HepG2 (cell line): ENCODE data around the gene CFAP70. TPM values are rescaled to one million over a fixed set of nuclear protein-coding genes. Genes with fewer than 3 reads are reported as not detected.

Source experiments
- AHR ChIP-seq: IDR thresholded peaks from 2 replicates; pipeline ENCODE4 v1.6.1; 2018; ENCODE audit warnings: missing genetic modification reagents, missing compliant biosample characterization
- AKAP8 ChIP-seq: sonication (generic); formaldehyde crosslinking; IDR thresholded peaks from 2 replicates; pipeline ENCODE4 v1.5.1; 2020; ENCODE audit warnings: mild to moderate bottlenecking, missing genetic modification reagents
- HDAC1 ChIP-seq: sonication (generic); formaldehyde crosslinking; IDR thresholded peaks from 2 replicates; pipeline ENCODE4 v1.5.1; 2020; ENCODE audit warnings: mild to moderate bottlenecking, missing genetic modification reagents
- ISL2 ChIP-seq: sonication (generic); formaldehyde crosslinking; IDR thresholded peaks from 2 replicates; pipeline ENCODE4 v1.5.0; 2020; ENCODE audit warnings: missing genetic modification reagents
- KLF12 ChIP-seq: sonication (generic); formaldehyde crosslinking; IDR thresholded peaks from 2 replicates; pipeline ENCODE4 v1.4.0; 2020; ENCODE audit warnings: missing genetic modification reagents, borderline replicate concordance
- PLRG1 ChIP-seq: fragments of 450-650 bp; conservative IDR thresholded peaks from 2 replicates; pipeline ENCODE4 v1.6.1; 2016
- POGZ ChIP-seq: sonication (generic); formaldehyde crosslinking; IDR thresholded peaks from 2 replicates; pipeline ENCODE4 v1.4.0; 2020; ENCODE audit warnings: mild to moderate bottlenecking, missing genetic modification reagents
- SIX1 ChIP-seq: sonication (generic); formaldehyde crosslinking; IDR thresholded peaks from 2 replicates; pipeline ENCODE4 v1.4.0; 2020; ENCODE audit warnings: missing genetic modification reagents, borderline replicate concordance
- TBX3 ChIP-seq: fragments of 450-650 bp; IDR thresholded peaks from 2 replicates; pipeline ENCODE4 v1.6.1; 2017; ENCODE audit warnings: antibody characterized with exemption, mild to moderate bottlenecking, inconsistent platforms, borderline replicate concordance
- TEAD2 ChIP-seq: sonication (generic); formaldehyde crosslinking; IDR thresholded peaks from 2 replicates; pipeline ENCODE4 v1.9.0; 2021; ENCODE audit warnings: missing genetic modification reagents
- TRIM24 ChIP-seq: sonication (generic); formaldehyde crosslinking; IDR thresholded peaks from 2 replicates; pipeline ENCODE4 v1.8.0; 2022; ENCODE audit warnings: mild to moderate bottlenecking, missing genetic modification reagents
- TSC22D2 ChIP-seq: sonication (generic); formaldehyde crosslinking; IDR thresholded peaks from 2 replicates; pipeline ENCODE4 v1.5.1; 2020; ENCODE audit warnings: missing genetic modification reagents, mild to moderate bottlenecking, borderline replicate concordance
- YEATS4 ChIP-seq: sonication (generic); formaldehyde crosslinking; IDR thresholded peaks from 2 replicates; pipeline ENCODE4 v1.4.0; 2020; ENCODE audit warnings: missing genetic modification reagents, borderline replicate concordance
- ZC3H13 ChIP-seq: sonication (generic); formaldehyde crosslinking; IDR thresholded peaks from 2 replicates; pipeline ENCODE4 v1.8.1; 2023; ENCODE audit warnings: mild to moderate bottlenecking, missing genetic modification reagents, moderate library complexity
- ZNF563 ChIP-seq: sonication (generic); formaldehyde crosslinking; IDR thresholded peaks from 2 replicates; pipeline ENCODE4 v1.8.0; 2022; ENCODE audit warnings: mild to moderate bottlenecking, moderate library complexity, missing genetic modification reagents
- ZNF7 ChIP-seq: IDR thresholded peaks from 2 replicates; pipeline ENCODE4 v1.6.1; 2016; ENCODE audit warnings: missing biosample characterization, missing genetic modification reagents
- ZNF841 ChIP-seq: sonication (generic); formaldehyde crosslinking; IDR thresholded peaks from 2 replicates; pipeline ENCODE4 v1.8.1; 2023; ENCODE audit warnings: missing genetic modification reagents, borderline replicate concordance
- polyA plus RNA-seq, 8 experiments: library from polyadenylated mRNA; depleted of rRNA in 3 of 8; stranded (reverse) in 7 of 8; unstranded in 1 of 8; fragments of >200 nt; fragmentation: Illumina TruSeq in 4 of 8; extraction: Trizol in 4 of 8; gene quantifications; 2 replicates each; pipeline versions ENCODE4 v1.2.1 to v1.2.3, GENCODE V29; 2011 to 2016; ENCODE audit warnings: low read depth in 4 of 8, missing spikeins in 1 of 8, mixed read lengths in 1 of 8; ENCODE audit not compliant: insufficient read depth in 1 of 8
- total RNA-seq, 5 experiments: library from RNA; depleted of rRNA; stranded (reverse); fragments of >200 nt; fragmentation: Illumina TruSeq; extraction: Trizol; gene quantifications; 2 replicates each; pipeline ENCODE4 v1.2.3, GENCODE V29; 2016; ENCODE audit warnings: low read depth in 1 of 5
- TF ChIP-seq, protein P1 (sequence below): sonication (generic); formaldehyde crosslinking; IDR thresholded peaks from 2 replicates; pipeline ENCODE4 v1.4.0; 2020; ENCODE audit warnings: mild to moderate bottlenecking, missing genetic modification reagents
- TF ChIP-seq, protein P2 (sequence below): sonication (generic); formaldehyde crosslinking; IDR thresholded peaks from 2 replicates; pipeline ENCODE4 v1.5.1; 2020; ENCODE audit warnings: missing genetic modification reagents, mild to moderate bottlenecking, borderline replicate concordance
- TF ChIP-seq, protein P3 (sequence below): sonication (generic); formaldehyde crosslinking; IDR thresholded peaks from 2 replicates; pipeline ENCODE4 v1.4.0; 2020; ENCODE audit warnings: mild to moderate bottlenecking, missing genetic modification reagents
- TF ChIP-seq, protein P4 (sequence below): sonication (generic); formaldehyde crosslinking; IDR thresholded peaks from 2 replicates; pipeline ENCODE4 v1.4.0; 2020; ENCODE audit warnings: missing genetic modification reagents, borderline replicate concordance

Gene CFAP70
- total and polyA plus RNA-seq, 2 of the 13 experiments (the other 11 are each of a cell fraction or from before 2014, with no cell fraction given) = 0.27 to 0.38 TPM

DNA sequence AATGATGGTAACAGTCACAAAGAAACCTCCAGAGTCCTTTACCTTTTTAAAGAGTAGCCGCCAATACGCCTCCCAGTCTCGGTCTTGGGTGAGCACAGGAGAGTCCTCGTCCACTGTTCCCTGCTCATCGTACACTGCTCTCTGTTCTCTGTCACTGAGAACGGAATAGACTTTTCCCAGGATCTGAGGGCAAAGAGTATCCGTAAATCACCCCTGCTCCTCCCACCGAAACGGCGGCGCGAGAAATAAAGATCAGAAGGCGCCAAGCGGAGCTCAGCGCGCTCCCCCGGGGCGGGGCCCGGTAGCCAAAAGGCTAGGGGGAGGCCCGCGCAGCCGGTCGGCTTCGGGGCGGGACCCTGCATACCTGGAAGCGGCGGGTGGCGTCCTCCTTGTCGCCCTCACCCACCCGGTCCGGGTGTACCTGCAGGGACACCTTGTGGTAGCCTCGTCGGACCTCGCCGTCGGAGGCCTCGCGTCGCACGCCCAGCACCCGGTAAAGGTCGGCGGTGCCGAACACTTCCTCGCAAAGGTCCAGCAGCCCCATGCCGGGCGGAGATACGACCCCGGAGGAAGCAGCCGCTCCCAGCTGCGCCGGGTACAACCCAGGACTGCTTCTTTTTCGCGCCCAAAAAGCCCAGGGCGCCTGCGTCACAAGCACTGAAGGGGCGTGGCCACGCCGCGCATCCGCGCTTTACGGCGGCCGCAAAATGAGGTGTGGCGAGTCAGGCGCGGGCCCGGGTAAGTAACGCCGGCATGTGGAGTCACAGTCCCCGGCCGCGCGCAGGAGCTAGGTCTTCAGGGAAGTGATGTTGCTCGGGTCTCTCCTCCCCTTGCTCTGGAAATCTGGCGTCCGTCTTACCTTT lies 111.8 kb downstream of the CFAP70 start, which contains the start of gene DNAJC9 (continued):
- TF ChIP-seq, protein P1, sequence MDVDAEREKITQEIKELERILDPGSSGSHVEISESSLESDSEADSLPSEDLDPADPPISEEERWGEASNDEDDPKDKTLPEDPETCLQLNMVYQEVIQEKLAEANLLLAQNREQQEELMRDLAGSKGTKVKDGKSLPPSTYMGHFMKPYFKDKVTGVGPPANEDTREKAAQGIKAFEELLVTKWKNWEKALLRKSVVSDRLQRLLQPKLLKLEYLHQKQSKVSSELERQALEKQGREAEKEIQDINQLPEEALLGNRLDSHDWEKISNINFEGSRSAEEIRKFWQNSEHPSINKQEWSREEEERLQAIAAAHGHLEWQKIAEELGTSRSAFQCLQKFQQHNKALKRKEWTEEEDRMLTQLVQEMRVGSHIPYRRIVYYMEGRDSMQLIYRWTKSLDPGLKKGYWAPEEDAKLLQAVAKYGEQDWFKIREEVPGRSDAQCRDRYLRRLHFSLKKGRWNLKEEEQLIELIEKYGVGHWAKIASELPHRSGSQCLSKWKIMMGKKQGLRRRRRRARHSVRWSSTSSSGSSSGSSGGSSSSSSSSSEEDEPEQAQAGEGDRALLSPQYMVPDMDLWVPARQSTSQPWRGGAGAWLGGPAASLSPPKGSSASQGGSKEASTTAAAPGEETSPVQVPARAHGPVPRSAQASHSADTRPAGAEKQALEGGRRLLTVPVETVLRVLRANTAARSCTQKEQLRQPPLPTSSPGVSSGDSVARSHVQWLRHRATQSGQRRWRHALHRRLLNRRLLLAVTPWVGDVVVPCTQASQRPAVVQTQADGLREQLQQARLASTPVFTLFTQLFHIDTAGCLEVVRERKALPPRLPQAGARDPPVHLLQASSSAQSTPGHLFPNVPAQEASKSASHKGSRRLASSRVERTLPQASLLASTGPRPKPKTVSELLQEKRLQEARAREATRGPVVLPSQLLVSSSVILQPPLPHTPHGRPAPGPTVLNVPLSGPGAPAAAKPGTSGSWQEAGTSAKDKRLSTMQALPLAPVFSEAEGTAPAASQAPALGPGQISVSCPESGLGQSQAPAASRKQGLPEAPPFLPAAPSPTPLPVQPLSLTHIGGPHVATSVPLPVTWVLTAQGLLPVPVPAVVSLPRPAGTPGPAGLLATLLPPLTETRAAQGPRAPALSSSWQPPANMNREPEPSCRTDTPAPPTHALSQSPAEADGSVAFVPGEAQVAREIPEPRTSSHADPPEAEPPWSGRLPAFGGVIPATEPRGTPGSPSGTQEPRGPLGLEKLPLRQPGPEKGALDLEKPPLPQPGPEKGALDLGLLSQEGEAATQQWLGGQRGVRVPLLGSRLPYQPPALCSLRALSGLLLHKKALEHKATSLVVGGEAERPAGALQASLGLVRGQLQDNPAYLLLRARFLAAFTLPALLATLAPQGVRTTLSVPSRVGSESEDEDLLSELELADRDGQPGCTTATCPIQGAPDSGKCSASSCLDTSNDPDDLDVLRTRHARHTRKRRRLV = peak; percentile 85
- TF ChIP-seq AHR (CRISPR knock-in tag) = 0 out of 2 replicates have a peak, but pooled peaks have one; percentile 83
- peak; percentile 77; the same call in 1 of the 2 replicates for TF ChIP-seq KLF12 (CRISPR knock-in tag)
- peak; percentile 68; the same call in 1 of the 2 replicates for TF ChIP-seq YEATS4
- no peak; the same call in 1 of the 2 replicates for TF ChIP-seq TSC22D2
- TF ChIP-seq ZNF841 = peak; percentile 66; the same call in 1 of the 2 replicates
- no peak for TF ChIP-seq ZNF7
- no peak for TF ChIP-seq SIX1 (CRISPR knock-in tag)
- TF ChIP-seq, protein P2, sequence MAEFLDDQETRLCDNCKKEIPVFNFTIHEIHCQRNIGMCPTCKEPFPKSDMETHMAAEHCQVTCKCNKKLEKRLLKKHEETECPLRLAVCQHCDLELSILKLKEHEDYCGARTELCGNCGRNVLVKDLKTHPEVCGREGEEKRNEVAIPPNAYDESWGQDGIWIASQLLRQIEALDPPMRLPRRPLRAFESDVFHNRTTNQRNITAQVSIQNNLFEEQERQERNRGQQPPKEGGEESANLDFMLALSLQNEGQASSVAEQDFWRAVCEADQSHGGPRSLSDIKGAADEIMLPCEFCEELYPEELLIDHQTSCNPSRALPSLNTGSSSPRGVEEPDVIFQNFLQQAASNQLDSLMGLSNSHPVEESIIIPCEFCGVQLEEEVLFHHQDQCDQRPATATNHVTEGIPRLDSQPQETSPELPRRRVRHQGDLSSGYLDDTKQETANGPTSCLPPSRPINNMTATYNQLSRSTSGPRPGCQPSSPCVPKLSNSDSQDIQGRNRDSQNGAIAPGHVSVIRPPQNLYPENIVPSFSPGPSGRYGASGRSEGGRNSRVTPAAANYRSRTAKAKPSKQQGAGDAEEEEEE (CRISPR knock-in tag) = no peak
- TF ChIP-seq AKAP8 (CRISPR knock-in tag) = peak; percentile 98
- TF ChIP-seq HDAC1 (CRISPR knock-in tag) = peak; percentile 98
- no peak for TF ChIP-seq PLRG1
- TF ChIP-seq, protein P3, sequence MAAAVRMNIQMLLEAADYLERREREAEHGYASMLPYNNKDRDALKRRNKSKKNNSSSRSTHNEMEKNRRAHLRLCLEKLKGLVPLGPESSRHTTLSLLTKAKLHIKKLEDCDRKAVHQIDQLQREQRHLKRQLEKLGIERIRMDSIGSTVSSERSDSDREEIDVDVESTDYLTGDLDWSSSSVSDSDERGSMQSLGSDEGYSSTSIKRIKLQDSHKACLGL (CRISPR knock-in tag) = peak; percentile 94
- TF ChIP-seq ISL2 (CRISPR knock-in tag) = peak; percentile 25; the same call in 1 of the 2 replicates
- peak; percentile 59 for TF ChIP-seq TBX3
- TF ChIP-seq, protein P4, sequence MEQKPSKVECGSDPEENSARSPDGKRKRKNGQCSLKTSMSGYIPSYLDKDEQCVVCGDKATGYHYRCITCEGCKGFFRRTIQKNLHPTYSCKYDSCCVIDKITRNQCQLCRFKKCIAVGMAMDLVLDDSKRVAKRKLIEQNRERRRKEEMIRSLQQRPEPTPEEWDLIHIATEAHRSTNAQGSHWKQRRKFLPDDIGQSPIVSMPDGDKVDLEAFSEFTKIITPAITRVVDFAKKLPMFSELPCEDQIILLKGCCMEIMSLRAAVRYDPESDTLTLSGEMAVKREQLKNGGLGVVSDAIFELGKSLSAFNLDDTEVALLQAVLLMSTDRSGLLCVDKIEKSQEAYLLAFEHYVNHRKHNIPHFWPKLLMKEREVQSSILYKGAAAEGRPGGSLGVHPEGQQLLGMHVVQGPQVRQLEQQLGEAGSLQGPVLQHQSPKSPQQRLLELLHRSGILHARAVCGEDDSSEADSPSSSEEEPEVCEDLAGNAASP = no peak; the same call in 1 of the 2 replicates
- TF ChIP-seq TRIM24 (CRISPR knock-in tag) = no peak
- no peak for TF ChIP-seq ZNF563 (CRISPR knock-in tag)
- TF ChIP-seq ZC3H13 (CRISPR knock-in tag) = peak; percentile 98
- no peak; the same call in none of the 2 replicates for TF ChIP-seq POGZ (CRISPR knock-in tag)
- TF ChIP-seq TEAD2 = no peak
